HCT116 (cell line): ENCODE results near the gene RPIA.

Source experiments
- CBX3 ChIP-seq: IDR thresholded peaks from 2 replicates; pipeline ENCODE4 v1.6.1; 2012; ENCODE audit warnings: low read depth
- EZH2 ChIP-seq: fragments of 200-600 bp; sonication (generic); IDR thresholded peaks from 2 replicates; pipeline ENCODE4 v1.6.1; 2017; ENCODE audit warnings: antibody characterized with exemption, mixed run types
- EZH2phosphoT487 ChIP-seq: fragments of 200-600 bp; IDR thresholded peaks from 2 replicates; pipeline ENCODE4 v1.6.1; 2018; ENCODE audit warnings: antibody characterized with exemption, borderline replicate concordance
- FOSL1 ChIP-seq: IDR thresholded peaks from 2 replicates; pipeline ENCODE4 v1.6.1; 2012; ENCODE audit warnings: low read depth
- POLR2A ChIP-seq: IDR thresholded peaks from 2 replicates; pipeline ENCODE4 v1.7.0; 2011; ENCODE audit warnings: borderline replicate concordance; ENCODE audit not compliant: insufficient read depth, insufficient read length; ENCODE audit errors: extremely low read depth
- RAD21 ChIP-seq: IDR thresholded peaks from 2 replicates; pipeline ENCODE4 v1.6.1; 2012; ENCODE audit warnings: low read depth, mild to moderate bottlenecking
- TCF7L2 ChIP-seq: IDR thresholded peaks from 2 replicates; pipeline ENCODE4 v1.7.0; 2011; ENCODE audit warnings: borderline replicate concordance, inconsistent platforms; ENCODE audit not compliant: insufficient read depth, insufficient read length; ENCODE audit errors: extremely low read depth
- TF ChIP-seq, protein P1 (sequence below), 3 experiments: fragments of 200-600 bp in 1 of 3; sonication (generic) in 1 of 3; IDR thresholded peaks in 2 of 3; conservative IDR thresholded peaks in 1 of 3; 2 replicates each; pipeline ENCODE4 v1.5.1; 2012 to 2017; ENCODE audit warnings: low read depth in 2 of 3, low read length in 2 of 3, antibody characterized with exemption in 1 of 3, borderline replicate concordance in 1 of 3, control low read depth in 1 of 3, mild to moderate bottlenecking in 1 of 3, mixed read lengths in 1 of 3, mixed run types in 1 of 3, moderate library complexity in 1 of 3; ENCODE audit not compliant: insufficient read depth in 1 of 3
- TF ChIP-seq, protein P2 (sequence below): IDR thresholded peaks from 2 replicates; pipeline ENCODE4 v1.6.1; 2012
- TF ChIP-seq, protein P3 (sequence below): IDR thresholded peaks from 2 replicates; pipeline ENCODE4 v1.6.1; 2012; ENCODE audit warnings: low read depth

DNA sequence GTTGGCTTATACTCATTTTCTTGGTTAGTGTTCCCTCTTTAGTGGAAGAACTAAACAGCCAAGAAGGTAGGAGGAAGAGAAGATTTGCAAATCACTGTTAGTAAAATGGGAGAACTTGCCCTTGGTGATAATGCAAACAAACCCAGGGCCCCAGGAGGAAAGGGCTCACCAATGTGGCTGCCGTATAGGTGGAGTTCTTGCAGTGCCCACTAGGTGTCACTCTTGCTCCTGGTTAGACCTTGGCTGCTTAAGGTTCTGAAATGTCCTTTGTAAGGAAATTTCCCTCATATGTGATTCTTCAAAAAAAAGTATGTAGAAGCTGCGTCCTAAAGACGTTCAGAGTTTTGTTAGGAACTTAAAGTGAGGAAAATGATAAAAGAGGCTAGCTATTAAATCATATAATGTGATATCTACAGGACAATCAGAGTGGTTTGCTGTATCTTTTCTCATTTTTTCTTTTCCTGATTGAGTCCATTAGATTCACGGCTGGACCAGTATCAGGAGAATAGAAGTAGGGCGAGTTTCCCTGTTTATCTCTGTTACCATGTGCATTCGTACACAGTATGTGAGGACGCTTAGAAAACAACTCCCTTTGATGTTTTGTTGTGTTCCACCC, 48.6 kb downstream of the RPIA start:
- TF ChIP-seq, protein P1, sequence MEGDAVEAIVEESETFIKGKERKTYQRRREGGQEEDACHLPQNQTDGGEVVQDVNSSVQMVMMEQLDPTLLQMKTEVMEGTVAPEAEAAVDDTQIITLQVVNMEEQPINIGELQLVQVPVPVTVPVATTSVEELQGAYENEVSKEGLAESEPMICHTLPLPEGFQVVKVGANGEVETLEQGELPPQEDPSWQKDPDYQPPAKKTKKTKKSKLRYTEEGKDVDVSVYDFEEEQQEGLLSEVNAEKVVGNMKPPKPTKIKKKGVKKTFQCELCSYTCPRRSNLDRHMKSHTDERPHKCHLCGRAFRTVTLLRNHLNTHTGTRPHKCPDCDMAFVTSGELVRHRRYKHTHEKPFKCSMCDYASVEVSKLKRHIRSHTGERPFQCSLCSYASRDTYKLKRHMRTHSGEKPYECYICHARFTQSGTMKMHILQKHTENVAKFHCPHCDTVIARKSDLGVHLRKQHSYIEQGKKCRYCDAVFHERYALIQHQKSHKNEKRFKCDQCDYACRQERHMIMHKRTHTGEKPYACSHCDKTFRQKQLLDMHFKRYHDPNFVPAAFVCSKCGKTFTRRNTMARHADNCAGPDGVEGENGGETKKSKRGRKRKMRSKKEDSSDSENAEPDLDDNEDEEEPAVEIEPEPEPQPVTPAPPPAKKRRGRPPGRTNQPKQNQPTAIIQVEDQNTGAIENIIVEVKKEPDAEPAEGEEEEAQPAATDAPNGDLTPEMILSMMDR (IDR thresholded peaks at IDR 0.05 in 2 of 3, conservative IDR thresholded peaks at IDR 0.05 in 1 of 3; ENCODE audit: borderline replicate concordance in 1 of 3, insufficient read depth in 1 of 3, low read depth in 2 of 3, low read length in 2 of 3) = peak; percentile 50 to 94 (median 93); a peak in 5 of 6 replicates
- TF ChIP-seq CBX3 (no peak), POLR2A (no peak), FOSL1 (no peak), EZH2 (no peak), TCF7L2 (no peak), EZH2phosphoT487 (no peak), RAD21 (peak; percentile 78)
- TF ChIP-seq, protein P2, sequence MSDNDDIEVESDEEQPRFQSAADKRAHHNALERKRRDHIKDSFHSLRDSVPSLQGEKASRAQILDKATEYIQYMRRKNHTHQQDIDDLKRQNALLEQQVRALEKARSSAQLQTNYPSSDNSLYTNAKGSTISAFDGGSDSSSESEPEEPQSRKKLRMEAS = no peak
- TF ChIP-seq, protein P3, sequence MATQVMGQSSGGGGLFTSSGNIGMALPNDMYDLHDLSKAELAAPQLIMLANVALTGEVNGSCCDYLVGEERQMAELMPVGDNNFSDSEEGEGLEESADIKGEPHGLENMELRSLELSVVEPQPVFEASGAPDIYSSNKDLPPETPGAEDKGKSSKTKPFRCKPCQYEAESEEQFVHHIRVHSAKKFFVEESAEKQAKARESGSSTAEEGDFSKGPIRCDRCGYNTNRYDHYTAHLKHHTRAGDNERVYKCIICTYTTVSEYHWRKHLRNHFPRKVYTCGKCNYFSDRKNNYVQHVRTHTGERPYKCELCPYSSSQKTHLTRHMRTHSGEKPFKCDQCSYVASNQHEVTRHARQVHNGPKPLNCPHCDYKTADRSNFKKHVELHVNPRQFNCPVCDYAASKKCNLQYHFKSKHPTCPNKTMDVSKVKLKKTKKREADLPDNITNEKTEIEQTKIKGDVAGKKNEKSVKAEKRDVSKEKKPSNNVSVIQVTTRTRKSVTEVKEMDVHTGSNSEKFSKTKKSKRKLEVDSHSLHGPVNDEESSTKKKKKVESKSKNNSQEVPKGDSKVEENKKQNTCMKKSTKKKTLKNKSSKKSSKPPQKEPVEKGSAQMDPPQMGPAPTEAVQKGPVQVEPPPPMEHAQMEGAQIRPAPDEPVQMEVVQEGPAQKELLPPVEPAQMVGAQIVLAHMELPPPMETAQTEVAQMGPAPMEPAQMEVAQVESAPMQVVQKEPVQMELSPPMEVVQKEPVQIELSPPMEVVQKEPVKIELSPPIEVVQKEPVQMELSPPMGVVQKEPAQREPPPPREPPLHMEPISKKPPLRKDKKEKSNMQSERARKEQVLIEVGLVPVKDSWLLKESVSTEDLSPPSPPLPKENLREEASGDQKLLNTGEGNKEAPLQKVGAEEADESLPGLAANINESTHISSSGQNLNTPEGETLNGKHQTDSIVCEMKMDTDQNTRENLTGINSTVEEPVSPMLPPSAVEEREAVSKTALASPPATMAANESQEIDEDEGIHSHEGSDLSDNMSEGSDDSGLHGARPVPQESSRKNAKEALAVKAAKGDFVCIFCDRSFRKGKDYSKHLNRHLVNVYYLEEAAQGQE = no peak
